Endothelial cell of umbilical vein (primary cell): ENCODE data around the gene CCDC136.

ENCODE experiments used
- CTCF ChIP-seq, 2 donors: IDR thresholded peaks; 1 replicate in 1 of 2; 2 replicates in 1 of 2; pipeline ENCODE4 v1.5.1; 2011; ENCODE audit warnings: low read length in 2 of 2, mild to moderate bottlenecking in 2 of 2, moderate library complexity in 2 of 2, control low read depth in 1 of 2, inconsistent platforms in 1 of 2, low read depth in 1 of 2; ENCODE audit not compliant: insufficient read depth in 1 of 2; ENCODE audit errors: extremely low read depth in 1 of 2
- EZH2 ChIP-seq: IDR thresholded peaks from 2 replicates; pipeline ENCODE4 v1.6.1; 2012; ENCODE audit warnings: borderline replicate concordance, low read depth, mild to moderate bottlenecking, moderate library complexity, low read length, inconsistent platforms; ENCODE audit not compliant: severe bottlenecking
- FOS ChIP-seq: IDR thresholded peaks from 2 replicates; pipeline ENCODE4 v1.6.1; 2011; ENCODE audit warnings: mild to moderate bottlenecking, low read length, moderate library complexity, borderline replicate concordance; ENCODE audit not compliant: insufficient read depth
- JUN ChIP-seq: IDR thresholded peaks from 2 replicates; pipeline ENCODE4 v1.6.1; 2011; ENCODE audit warnings: borderline replicate concordance, low read depth; ENCODE audit not compliant: insufficient read length, insufficient read depth
- MAX ChIP-seq: IDR thresholded peaks from 2 replicates; pipeline ENCODE4 v1.6.1; 2011; ENCODE audit not compliant: insufficient read depth, insufficient read length
- MYC ChIP-seq: IDR thresholded peaks from one replicate; pipeline ENCODE4 v1.6.1; 2011; ENCODE audit warnings: mild to moderate bottlenecking, low read depth, low read length
- POLR2A ChIP-seq: IDR thresholded peaks from 2 replicates; pipeline ENCODE4 v1.6.1; 2012; ENCODE audit warnings: low read depth, mild to moderate bottlenecking, control low read depth, low read length
- POLR2AphosphoS5 ChIP-seq: IDR thresholded peaks from 2 replicates; pipeline ENCODE4 v1.6.1; 2012; ENCODE audit warnings: low read depth, mild to moderate bottlenecking, control low read depth, low read length, moderate library complexity; ENCODE audit not compliant: insufficient read depth

GRCh38 chr7:128843938-128844621 lies 52.3 kb downstream of the CCDC136 start:
- TF ChIP-seq MAX (no peak), CTCF (IDR thresholded peaks at IDR 0.05; ENCODE audit: extremely low read depth in 1 of 2, insufficient read depth in 1 of 2, low read depth in 1 of 2, low read length in 2 of 2) (no peak), JUN (no peak), POLR2AphosphoS5 (no peak), EZH2 (no peak), POLR2A (no peak), FOS (no peak), MYC (no peak)
